ENCODE measurements around the gene INTS7. TPM values are rescaled to one million over a fixed set of nuclear protein-coding genes. Genes with fewer than 3 reads are reported as not detected.

The INTS7 gene
- total RNA-seq, 2 experiments from 2014 or later, result 23.2 to 25.4 TPM

DNA sequence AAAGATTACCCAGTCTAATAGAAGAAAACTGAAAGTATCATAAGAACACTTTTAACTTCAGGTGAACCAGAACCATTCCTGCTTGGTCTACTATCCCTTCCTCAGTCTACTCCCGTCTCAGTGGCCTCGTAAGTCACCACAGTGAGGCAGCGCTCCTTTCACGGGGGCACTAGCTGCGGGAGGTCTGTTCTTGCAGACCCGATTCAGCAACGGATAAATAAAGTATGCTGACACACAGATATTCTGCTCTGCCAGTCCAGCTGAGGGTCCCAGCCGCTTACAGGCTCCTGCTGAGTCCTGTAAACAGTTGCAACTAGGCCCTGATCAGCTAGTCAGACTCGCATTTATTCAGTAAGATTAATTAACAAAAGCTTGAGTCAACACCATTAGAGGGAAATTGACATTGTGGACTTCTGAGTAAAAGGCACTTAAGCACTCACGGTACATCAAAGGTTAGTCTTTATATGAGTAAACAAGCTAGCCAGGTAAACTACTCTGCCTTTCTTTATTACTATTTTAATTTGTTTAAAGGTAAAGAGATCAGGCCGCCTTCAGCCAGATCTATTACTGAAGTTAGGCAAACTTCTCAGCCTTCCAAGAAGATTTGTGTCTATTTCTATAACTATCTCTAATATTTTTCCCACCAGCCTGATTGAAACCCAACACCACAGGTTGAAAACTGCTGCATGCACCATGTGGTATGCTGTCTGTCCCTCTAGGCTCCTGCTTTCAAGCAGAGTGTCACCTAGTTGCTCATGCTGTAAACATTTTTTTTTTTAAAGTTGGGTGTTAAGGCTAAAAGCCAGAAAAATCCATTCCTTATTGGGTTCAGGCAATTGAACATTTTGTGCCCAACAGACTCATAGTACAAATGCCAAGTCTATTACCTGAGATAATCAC is 87.7 kb downstream of the INTS7 start:
- Mint-ChIP-seq H3K27me3 (no peaks in the 10 kb centered on the region), H3K4me3 (no peak overlapping the region), H3K4me1 (ENCODE audit: low read depth) (peaks cover 6% of the 10 kb centered on the region), H3K9me3 (no peaks in the 10 kb centered on the region), H3K27ac (no peak overlapping the region), H3K36me3 (ENCODE audit: low read depth) (peaks cover 6% of the 10 kb centered on the region)
- ChIA-PET CTCF (no interaction called here), POLR2A (no interaction called here)
- intact Hi-C loops (cut with micrococcal nuclease), result no loop called here
- no peak for ATAC-seq
- DNase-seq, result no peak
- TF ChIP-seq, protein P1, sequence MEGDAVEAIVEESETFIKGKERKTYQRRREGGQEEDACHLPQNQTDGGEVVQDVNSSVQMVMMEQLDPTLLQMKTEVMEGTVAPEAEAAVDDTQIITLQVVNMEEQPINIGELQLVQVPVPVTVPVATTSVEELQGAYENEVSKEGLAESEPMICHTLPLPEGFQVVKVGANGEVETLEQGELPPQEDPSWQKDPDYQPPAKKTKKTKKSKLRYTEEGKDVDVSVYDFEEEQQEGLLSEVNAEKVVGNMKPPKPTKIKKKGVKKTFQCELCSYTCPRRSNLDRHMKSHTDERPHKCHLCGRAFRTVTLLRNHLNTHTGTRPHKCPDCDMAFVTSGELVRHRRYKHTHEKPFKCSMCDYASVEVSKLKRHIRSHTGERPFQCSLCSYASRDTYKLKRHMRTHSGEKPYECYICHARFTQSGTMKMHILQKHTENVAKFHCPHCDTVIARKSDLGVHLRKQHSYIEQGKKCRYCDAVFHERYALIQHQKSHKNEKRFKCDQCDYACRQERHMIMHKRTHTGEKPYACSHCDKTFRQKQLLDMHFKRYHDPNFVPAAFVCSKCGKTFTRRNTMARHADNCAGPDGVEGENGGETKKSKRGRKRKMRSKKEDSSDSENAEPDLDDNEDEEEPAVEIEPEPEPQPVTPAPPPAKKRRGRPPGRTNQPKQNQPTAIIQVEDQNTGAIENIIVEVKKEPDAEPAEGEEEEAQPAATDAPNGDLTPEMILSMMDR (IDR thresholded peaks at IDR 0.05), result no peak

DNA sequence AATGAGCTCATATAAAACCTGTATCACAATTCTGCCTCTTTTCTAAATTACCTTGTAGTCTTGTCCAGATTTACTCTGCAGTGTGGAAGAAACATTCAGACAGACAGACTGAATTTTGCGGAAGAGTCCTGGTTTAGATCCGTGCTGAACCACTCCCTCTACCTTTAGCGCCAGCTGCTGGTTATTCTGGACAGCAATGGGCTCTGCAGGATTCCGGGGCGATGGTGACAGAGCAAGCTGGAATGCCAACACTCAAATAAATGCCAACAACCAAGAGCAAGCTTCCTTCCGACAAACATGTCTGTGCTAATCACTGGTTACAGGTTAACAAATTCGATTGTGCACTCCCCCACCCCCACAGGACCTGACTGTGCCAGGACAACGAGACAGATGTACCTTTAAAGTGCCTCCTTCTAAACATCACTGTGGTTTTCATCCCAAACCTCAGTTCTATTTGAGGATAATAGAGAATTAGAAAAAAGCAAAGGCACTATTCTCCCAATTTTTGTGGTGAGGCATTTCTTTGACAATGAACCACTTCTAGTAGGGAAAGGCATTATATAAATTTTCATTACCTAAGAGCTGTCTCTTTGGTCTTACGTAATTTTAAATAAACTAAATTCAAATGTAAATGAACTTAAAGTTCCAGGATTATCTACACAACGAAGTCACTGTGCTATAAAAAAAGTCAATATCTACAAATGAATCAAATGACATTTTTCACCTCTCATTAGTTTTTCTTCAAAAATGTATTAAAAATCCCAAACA is 90.4 kb downstream of the INTS7 start:
- peaks cover 14% of the 10 kb centered on the region for H3K36me3 Mint-ChIP-seq (ENCODE audit: low read depth)
- ATAC-seq (no peak), DNase-seq (no peak)
- CTCF ChIA-PET, result interaction anchor here (1.6 kb wide), 1 partner anchor 264 kb away, joined by 4 read pairs; no protein-coding TSS in a partner anchor
- H3K4me3 Mint-ChIP-seq, result no peak overlapping the region
- peaks cover 10% of the 10 kb centered on the region for H3K4me1 Mint-ChIP-seq (ENCODE audit: low read depth)
- TF ChIP-seq, protein P1 (IDR thresholded peaks at IDR 0.05), result no peak
- no peaks in the 10 kb centered on the region for H3K9me3 Mint-ChIP-seq
- no peak overlapping the region for H3K27ac Mint-ChIP-seq
- intact Hi-C loops (cut with micrococcal nuclease), result no loop called here
- no peaks in the 10 kb centered on the region for H3K27me3 Mint-ChIP-seq
- POLR2A ChIA-PET, result interaction anchor here (1.2 kb wide), 1 partner anchor 9 kb away, joined by 3 read pairs; no protein-coding TSS in a partner anchor

DNA sequence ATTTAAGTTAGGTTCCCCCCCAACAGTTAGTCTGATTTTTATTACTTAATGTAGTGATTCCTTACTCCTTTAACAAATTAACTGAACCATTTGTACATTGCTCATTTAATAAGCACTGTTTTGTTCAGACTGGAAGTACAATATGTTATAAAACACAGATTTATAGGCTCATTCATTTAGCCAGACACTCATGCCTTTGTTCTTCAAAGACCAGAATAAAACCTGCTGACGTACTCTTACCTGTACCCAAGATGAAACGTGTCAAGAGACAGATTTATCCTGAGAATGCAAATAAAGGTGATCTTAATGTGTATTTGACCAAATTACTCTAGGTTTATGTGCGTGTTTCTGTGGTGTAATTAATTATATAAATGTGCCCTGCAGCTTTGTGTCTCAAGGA is 92.8 kb downstream of the INTS7 start:
- ATAC-seq (no peak), DNase-seq (no peak)
- peaks cover 14% of the 10 kb centered on the region for H3K36me3 Mint-ChIP-seq (ENCODE audit: low read depth)
- TF ChIP-seq, protein P1 (IDR thresholded peaks at IDR 0.05), result no peak
- H3K9me3 Mint-ChIP-seq, result no peaks in the 10 kb centered on the region
- intact Hi-C loops (cut with micrococcal nuclease), result no loop called here
- ChIA-PET POLR2A (interaction anchor here (0.9 kb wide), 1 partner anchor 72 kb away, joined by 3 read pairs; no protein-coding TSS in a partner anchor), CTCF (no interaction called here)
- no peaks in the 10 kb centered on the region for H3K27me3 Mint-ChIP-seq
- H3K4me1 Mint-ChIP-seq (ENCODE audit: low read depth), result peaks cover 29% of the 10 kb centered on the region
- H3K27ac Mint-ChIP-seq, result no peak overlapping the region
- H3K4me3 Mint-ChIP-seq, result no peak overlapping the region

DNA sequence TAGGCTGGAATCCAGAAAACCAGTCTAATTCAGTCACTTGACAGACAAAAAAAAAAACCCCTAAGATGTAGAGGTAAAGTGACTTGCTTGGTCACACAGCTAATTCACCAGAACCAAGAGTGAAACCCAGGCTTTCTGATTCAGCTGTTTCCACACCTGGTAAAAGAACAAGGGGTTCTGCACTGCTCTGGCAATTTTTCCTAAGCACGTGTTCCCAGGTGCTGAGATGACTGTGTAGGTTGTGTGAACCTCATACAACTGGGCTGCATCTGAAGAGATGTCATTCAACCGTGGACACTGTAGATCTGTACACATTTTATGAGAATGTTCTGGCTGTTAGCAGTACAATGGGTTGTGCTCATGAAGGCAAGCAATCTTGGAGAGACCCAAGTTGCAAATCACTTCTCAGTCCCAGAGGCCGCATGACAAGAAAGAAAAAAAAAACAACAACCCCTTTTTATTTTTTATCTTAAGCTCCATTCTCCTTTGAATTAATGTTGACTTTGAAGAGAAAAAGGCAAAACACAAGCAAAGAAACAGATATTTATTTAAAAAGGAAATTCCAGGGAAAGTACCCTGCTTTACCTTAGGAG is 95.4 kb downstream of the INTS7 start:
- H3K36me3 Mint-ChIP-seq (ENCODE audit: low read depth), result peaks cover 15% of the 10 kb centered on the region
- no peaks in the 10 kb centered on the region for H3K27me3 Mint-ChIP-seq
- CTCF ChIA-PET, result interaction anchor here (0.9 to 2.9 kb wide), 6 partner anchors 52 to 361 kb away, joined by 3 to 17 read pairs (median 4); partner anchors contain the start of genes DTL, INTS7 and SLC30A1
- no peaks in the 10 kb centered on the region for H3K9me3 Mint-ChIP-seq
- POLR2A ChIA-PET, result interaction anchor here (0.6 to 1.9 kb wide), 5 partner anchors 52 to 256 kb away, joined by 3 to 7 read pairs (median 3); no protein-coding TSS in a partner anchor
- TF ChIP-seq, protein P1 (IDR thresholded peaks at IDR 0.05), result no peak
- DNase-seq, result peak; percentile 81
- intact Hi-C loops (cut with micrococcal nuclease), result loop anchor here (2.0 to 10.0 kb wide), 3 partner anchors 95 to 245 kb away; partner anchors contain the start of genes DTL and INTS7
- H3K4me3 Mint-ChIP-seq, result no peak overlapping the region
- H3K27ac Mint-ChIP-seq, result no peak overlapping the region
- ATAC-seq, result peak; percentile 57
- H3K4me1 Mint-ChIP-seq (ENCODE audit: low read depth), result peaks cover 48% of the 10 kb centered on the region
